Neural cell (in vitro differentiated cells): ENCODE measurements around the gene DEDD. TPM values are rescaled to one million over a fixed set of nuclear protein-coding genes. Genes with fewer than 3 reads are reported as not detected.

ENCODE experiments used
- H2AFZ ChIP-seq: fragments of 200-600, 300-800 bp; sonication (generic), shearing (Covaris generic); 2 replicates; pipeline ENCODE4 v1.6.0; 2014; ENCODE audit warnings: low read depth, mild to moderate bottlenecking, antibody characterized with exemption, low read length, moderate library complexity
- H3F3A ChIP-seq: fragments of 200-600 bp; shearing (Covaris generic); 2 replicates; pipeline ENCODE4 v1.6.1; 2016; ENCODE audit warnings: mild to moderate bottlenecking, moderate library complexity, mixed read lengths, antibody characterized with exemption, low read length; ENCODE audit not compliant: insufficient read depth, poor library complexity, severe bottlenecking
- H3K27ac ChIP-seq: fragments of 200-600, 300-800 bp; sonication (generic), shearing (Covaris generic); 2 replicates; pipeline ENCODE4 v1.5.1; 2014; ENCODE audit warnings: mild to moderate bottlenecking, low read length, moderate library complexity
- H3K27me3 ChIP-seq: fragments of 300-800, 200-600 bp; sonication (generic), shearing (Covaris generic); 2 replicates; pipeline ENCODE4 v1.6.0; 2014; ENCODE audit warnings: mild to moderate bottlenecking, low read depth, low read length, moderate library complexity; ENCODE audit not compliant: insufficient read depth
- H3K36me3 ChIP-seq: fragments of 300-800, 200-600 bp; sonication (generic), shearing (Covaris generic); 2 replicates; pipeline ENCODE4 v1.5.1; 2014; ENCODE audit warnings: mild to moderate bottlenecking, antibody characterized with exemption, low read length, moderate library complexity; ENCODE audit not compliant: insufficient read depth
- H3K4me2 ChIP-seq: fragments of 300-800, 200-600 bp; sonication (generic), shearing (Covaris generic); 2 replicates; pipeline ENCODE4 v1.6.0; 2014; ENCODE audit warnings: mild to moderate bottlenecking, low read length
- H3K4me3 ChIP-seq: fragments of 300-800, 200-600 bp; sonication (generic), shearing (Covaris generic); 2 replicates; pipeline ENCODE4 v1.5.1; 2014; ENCODE audit warnings: mild to moderate bottlenecking, low read length, moderate library complexity
- H3K79me2 ChIP-seq: fragments of 200-600 bp; shearing (Covaris generic); replicated peaks from 2 replicates; pipeline ENCODE4 v1.6.0; 2014; ENCODE audit warnings: mild to moderate bottlenecking, low read length, moderate library complexity; ENCODE audit not compliant: insufficient read depth
- H3K9ac ChIP-seq: fragments of 300-800, 200-600 bp; sonication (generic), shearing (Covaris generic); 2 replicates; pipeline ENCODE4 v1.6.1; 2016; ENCODE audit warnings: mild to moderate bottlenecking, low read length, mixed read lengths
- H3K9me2 ChIP-seq: fragments of 200-600 bp; shearing (Covaris generic); 2 replicates; pipeline ENCODE4 v1.6.1; 2016; ENCODE audit warnings: mild to moderate bottlenecking, low read length, mixed read lengths; ENCODE audit not compliant: insufficient read depth
- H3K9me3 ChIP-seq: fragments of 200-600, 300-800 bp; sonication (generic), shearing (Covaris generic); 2 replicates; pipeline ENCODE4 v1.6.1; 2016; ENCODE audit warnings: mild to moderate bottlenecking, mixed run types, low read length, moderate library complexity, mixed read lengths
- H4K20me1 ChIP-seq: fragments of 200-600 bp; shearing (Covaris generic); 2 replicates; pipeline ENCODE4 v1.6.1; 2016; ENCODE audit warnings: mild to moderate bottlenecking, mixed run types; ENCODE audit not compliant: insufficient read depth
- CTCF ChIP-seq: fragments of 450-650 bp; IDR thresholded peaks from 2 replicates; pipeline ENCODE4 v1.5.1; 2014; ENCODE audit warnings: antibody characterized with exemption, mild to moderate bottlenecking, moderate library complexity; ENCODE audit not compliant: poor library complexity, severe bottlenecking
- EP300 ChIP-seq: fragments of 450-650 bp; conservative IDR thresholded peaks from 2 replicates; pipeline ENCODE4 v1.6.1; 2014; ENCODE audit warnings: antibody characterized with exemption, mild to moderate bottlenecking, moderate library complexity; ENCODE audit not compliant: poor library complexity, severe bottlenecking
- EZH2 ChIP-seq: fragments of 200-600, 300-800 bp; shearing (Covaris generic), sonication (generic); IDR thresholded peaks from 2 replicates; pipeline ENCODE4 v1.6.1; 2014; ENCODE audit warnings: antibody characterized with exemption, low read length, borderline replicate concordance, mild to moderate bottlenecking; ENCODE audit not compliant: insufficient read depth, poor library complexity, severe bottlenecking
- MXI1 ChIP-seq: fragments of 450-650 bp; conservative IDR thresholded peaks from 2 replicates; pipeline ENCODE4 v1.6.1; 2014; ENCODE audit warnings: antibody characterized with exemption, mild to moderate bottlenecking; ENCODE audit not compliant: poor library complexity, severe bottlenecking
- POLR2AphosphoS5 ChIP-seq: IDR thresholded peaks from 2 replicates; pipeline ENCODE4 v1.6.1; 2012
- RAD21 ChIP-seq: fragments of 450-650 bp; conservative IDR thresholded peaks from 2 replicates; pipeline ENCODE4 v1.6.1; 2014; ENCODE audit warnings: antibody characterized with exemption, mild to moderate bottlenecking, moderate library complexity
- REST ChIP-seq: IDR thresholded peaks from 2 replicates; pipeline ENCODE4 v1.6.1; 2012; ENCODE audit warnings: borderline replicate concordance
- SMC3 ChIP-seq: fragments of 450-650 bp; conservative IDR thresholded peaks from 2 replicates; pipeline ENCODE4 v1.6.1; 2014; ENCODE audit warnings: antibody characterized with exemption, mild to moderate bottlenecking, moderate library complexity; ENCODE audit not compliant: poor library complexity
- TAF1 ChIP-seq: IDR thresholded peaks from 2 replicates; pipeline ENCODE4 v1.6.1; 2012; ENCODE audit warnings: low read depth
- polyA plus RNA-seq: library from polyadenylated mRNA; depleted of rRNA; stranded (reverse); fragments of >200 nt; gene quantifications from 2 replicates; pipeline ENCODE4 v1.2.3, GENCODE V29; 2014

The DEDD gene
- polyA plus RNA-seq, 1 donor from 2014 or later: 29.6 TPM

- peak overlapping the region; percentile 79 for H3K9ac ChIP-seq
- peak overlapping the region; percentile 72 for H3K4me2 ChIP-seq
- no peaks in the 10 kb centered on the region for H3K36me3 ChIP-seq
These were observed 32.6 kb upstream of the DEDD start for GRCh38 chr1:161164901-161165610.

GRCh38 chr1:161163793-161164192, 31.3 kb upstream of the DEDD start:
- Histone ChIP-seq H3K4me2 (no peak overlapping the region), H3K4me3 (no peak overlapping the region), H3K27ac (no peak overlapping the region), H4K20me1 (no peaks in the 10 kb centered on the region), H3K9me2 (no peaks in the 10 kb centered on the region), H3K9me3 (no peaks in the 10 kb centered on the region), H3K27me3 (no peaks in the 10 kb centered on the region), H2AFZ (no peak overlapping the region), H3K36me3 (no peaks in the 10 kb centered on the region), H3K79me2 (peaks cover 11% of the 10 kb centered on the region), H3K9ac (no peak overlapping the region), H3F3A (no peaks in the 10 kb centered on the region)
- TF ChIP-seq RAD21: no peak
- TF ChIP-seq CTCF: no peak
- TF ChIP-seq REST: no peak
- TF ChIP-seq MXI1: no peak
- no peak for TF ChIP-seq TAF1

More at GRCh38 chr1:161164901-161165610, 32.6 kb upstream of the DEDD start:
- Histone ChIP-seq H3K9me2 (no peaks in the 10 kb centered on the region), H3K27me3 (no peaks in the 10 kb centered on the region), H3K9me3 (no peaks in the 10 kb centered on the region), H3K4me3 (peak overlapping the region; percentile 96), H3K27ac (peak overlapping the region; percentile 84), H2AFZ (no peak overlapping the region), H3K79me2 (peaks cover 7% of the 10 kb centered on the region), H3F3A (no peaks in the 10 kb centered on the region), H4K20me1 (no peaks in the 10 kb centered on the region)
- no peak for TF ChIP-seq REST
- TF ChIP-seq TAF1: no peak
- no peak for TF ChIP-seq POLR2AphosphoS5
- TF ChIP-seq MXI1: no peak
- TF ChIP-seq CTCF: no peak
- TF ChIP-seq EP300: no peak
- no peak for TF ChIP-seq SMC3
- TF ChIP-seq EZH2: no peak
- TF ChIP-seq RAD21: no peak
